HepG2 (cell line): ENCODE measurements around the gene CDC42EP4. TPM values are rescaled to one million over a fixed set of nuclear protein-coding genes. Genes with fewer than 3 reads are reported as not detected.

Experiments used
- AGO2 ChIP-seq: fragments of 200-400 bp; formaldehyde crosslinking; optimal IDR thresholded peaks from 2 replicates; pipeline ENCODE3; 2017; ENCODE audit warnings: mild to moderate bottlenecking, low read depth, low read length, moderate library complexity
- DMAP1 ChIP-seq: IDR thresholded peaks from 2 replicates; pipeline ENCODE4 v1.6.1; 2016
- DPF2 ChIP-seq: sonication (generic); formaldehyde crosslinking; IDR thresholded peaks from 2 replicates; pipeline ENCODE4 v1.4.0; 2020; ENCODE audit warnings: mild to moderate bottlenecking, low read depth, missing genetic modification reagents, borderline replicate concordance
- EP300 ChIP-seq, 3 experiments: sonication (generic) in 1 of 3; formaldehyde crosslinking in 1 of 3; IDR thresholded peaks; 2 replicates each; pipeline versions ENCODE4 v1.5.1 to v1.6.1; 2011 to 2020; ENCODE audit warnings: low read depth in 2 of 3, low read length in 2 of 3, borderline replicate concordance in 1 of 3, improper control_type of control experiment in 1 of 3, mild to moderate bottlenecking in 1 of 3, missing genetic modification reagents in 1 of 3, moderate library complexity in 1 of 3
- ETV6 ChIP-seq: sonication (generic); formaldehyde crosslinking; conservative IDR thresholded peaks from 2 replicates; pipeline ENCODE4 v1.4.0; 2020; ENCODE audit warnings: missing genetic modification reagents
- FOXM1 ChIP-seq: sonication (generic); formaldehyde crosslinking; IDR thresholded peaks from 2 replicates; pipeline ENCODE4 v1.5.0; 2020; ENCODE audit warnings: missing genetic modification reagents
- HNRNPL ChIP-seq: fragments of 200-400 bp; formaldehyde crosslinking; IDR thresholded peaks from 2 replicates; pipeline ENCODE4 v1.6.1; 2017; ENCODE audit warnings: mild to moderate bottlenecking, low read depth, low read length
- PCBP2 ChIP-seq: fragments of 200-400 bp; formaldehyde crosslinking; optimal IDR thresholded peaks from 2 replicates; pipeline ENCODE3; 2018; ENCODE audit warnings: low read length, low read depth; ENCODE audit not compliant: poor library complexity, severe bottlenecking
- PLRG1 ChIP-seq: fragments of 450-650 bp; conservative IDR thresholded peaks from 2 replicates; pipeline ENCODE4 v1.6.1; 2016
- RARG ChIP-seq: sonication (generic); formaldehyde crosslinking; IDR thresholded peaks from 2 replicates; pipeline ENCODE4 v1.4.0; 2020; ENCODE audit warnings: low read depth, mild to moderate bottlenecking, missing genetic modification reagents
- RFXANK ChIP-seq: IDR thresholded peaks from 2 replicates; pipeline ENCODE4 v1.6.1; 2016
- SP140L ChIP-seq: sonication (generic); formaldehyde crosslinking; IDR thresholded peaks from 2 replicates; pipeline ENCODE4 v1.4.0; 2020; ENCODE audit warnings: missing genetic modification reagents, borderline replicate concordance
- TARDBP ChIP-seq: sonication (generic); formaldehyde crosslinking; IDR thresholded peaks from 2 replicates; pipeline ENCODE4 v1.8.0; 2022; ENCODE audit warnings: mild to moderate bottlenecking, missing genetic modification reagents
- WIZ ChIP-seq: sonication (generic); formaldehyde crosslinking; IDR thresholded peaks from 2 replicates; pipeline ENCODE4 v1.5.1; 2020; ENCODE audit warnings: mild to moderate bottlenecking, missing genetic modification reagents
- ZNF567 ChIP-seq: sonication (generic); formaldehyde crosslinking; IDR thresholded peaks from 2 replicates; pipeline ENCODE4 v1.8.1; 2023; ENCODE audit warnings: mild to moderate bottlenecking, missing genetic modification reagents, borderline replicate concordance
- ZNF724P ChIP-seq: sonication (generic); formaldehyde crosslinking; IDR thresholded peaks from 2 replicates; pipeline ENCODE4 v1.8.0; 2022; ENCODE audit warnings: missing genetic modification reagents, borderline replicate concordance
- ZNF777 ChIP-seq: sonication (generic); formaldehyde crosslinking; IDR thresholded peaks from 2 replicates; pipeline ENCODE4 v1.4.0; 2020; ENCODE audit warnings: missing genetic modification reagents
- polyA plus RNA-seq, 8 experiments: library from polyadenylated mRNA; depleted of rRNA in 3 of 8; stranded (reverse) in 7 of 8; unstranded in 1 of 8; fragments of >200 nt; fragmentation: Illumina TruSeq in 4 of 8; extraction: Trizol in 4 of 8; gene quantifications; 2 replicates each; pipeline versions ENCODE4 v1.2.1 to v1.2.3, GENCODE V29; 2011 to 2016; ENCODE audit warnings: low read depth in 4 of 8, missing spikeins in 1 of 8, mixed read lengths in 1 of 8; ENCODE audit not compliant: insufficient read depth in 1 of 8
- total RNA-seq, 5 experiments: library from RNA; depleted of rRNA; stranded (reverse); fragments of >200 nt; fragmentation: Illumina TruSeq; extraction: Trizol; gene quantifications; 2 replicates each; pipeline ENCODE4 v1.2.3, GENCODE V29; 2016; ENCODE audit warnings: low read depth in 1 of 5
- TF ChIP-seq, protein P1 (sequence below): sonication (generic); formaldehyde crosslinking; IDR thresholded peaks from 2 replicates; pipeline ENCODE4 v1.5.0; 2020; ENCODE audit warnings: missing genetic modification reagents, mild to moderate bottlenecking, borderline replicate concordance
- TF ChIP-seq, protein P2 (sequence below): sonication (generic); formaldehyde crosslinking; IDR thresholded peaks from 2 replicates; pipeline ENCODE4 v1.5.1; 2020; ENCODE audit warnings: mild to moderate bottlenecking, missing genetic modification reagents, moderate library complexity
- TF ChIP-seq, protein P3 (sequence below): sonication (generic); formaldehyde crosslinking; IDR thresholded peaks from 2 replicates; pipeline ENCODE4 v1.4.0; 2020; ENCODE audit warnings: missing genetic modification reagents, low read depth, mild to moderate bottlenecking, borderline replicate concordance
- TF ChIP-seq, protein P4 (sequence below): sonication (generic); formaldehyde crosslinking; IDR thresholded peaks from 2 replicates; pipeline ENCODE4 v1.4.0; 2020; ENCODE audit warnings: missing genetic modification reagents, mild to moderate bottlenecking, borderline replicate concordance

CDC42EP4 gene
- total and polyA plus RNA-seq, 2 of the 13 experiments (the other 11 are each of a cell fraction or from before 2014, with no cell fraction given): 19.0 to 54.0 TPM

DNA sequence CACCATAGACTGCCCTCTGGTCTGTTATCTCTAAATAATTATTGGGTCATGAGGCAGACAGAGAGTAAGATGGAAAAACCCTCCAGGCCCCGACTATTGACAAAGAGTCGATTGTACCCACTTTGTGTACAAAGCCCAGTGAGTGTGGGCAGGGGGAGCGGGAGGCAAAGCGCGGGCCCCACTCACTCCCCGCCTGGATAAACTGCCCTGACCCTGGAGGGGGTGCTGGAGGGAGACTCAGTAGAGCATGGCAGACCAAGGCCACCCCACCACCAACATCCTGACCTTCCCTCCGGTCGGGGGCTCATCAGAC is 38.9 kb downstream of the CDC42EP4 start (continued):
- TF ChIP-seq PCBP2: no peak
- TF ChIP-seq EP300 (IDR thresholded peaks at IDR 0.05; ENCODE audit: low read depth in 2 of 2, low read length in 2 of 2): peak; percentile 76 to 96; a peak in 2 of 4 replicates
- peak; percentile 81 for TF ChIP-seq EP300 (CRISPR knock-in tag; IDR thresholded peaks at IDR 0.05; ENCODE audit: borderline replicate concordance)
- TF ChIP-seq RARG: 0 out of 2 replicates have a peak, but pooled peaks have one; percentile 40
- no peak for TF ChIP-seq RFXANK
- peak; percentile 64; the same call in 1 of the 2 replicates for TF ChIP-seq ZNF724P (CRISPR knock-in tag)
- TF ChIP-seq ETV6: no peak
- no peak for TF ChIP-seq PLRG1
- no peak for TF ChIP-seq FOXM1 (CRISPR knock-in tag)
- TF ChIP-seq TARDBP (CRISPR knock-in tag): peak; percentile 89
- TF ChIP-seq ZNF777 (CRISPR knock-in tag): 0 out of 2 replicates have a peak, but pooled peaks have one; percentile 34
- TF ChIP-seq HNRNPL: peak; percentile 99
- TF ChIP-seq, protein P1, sequence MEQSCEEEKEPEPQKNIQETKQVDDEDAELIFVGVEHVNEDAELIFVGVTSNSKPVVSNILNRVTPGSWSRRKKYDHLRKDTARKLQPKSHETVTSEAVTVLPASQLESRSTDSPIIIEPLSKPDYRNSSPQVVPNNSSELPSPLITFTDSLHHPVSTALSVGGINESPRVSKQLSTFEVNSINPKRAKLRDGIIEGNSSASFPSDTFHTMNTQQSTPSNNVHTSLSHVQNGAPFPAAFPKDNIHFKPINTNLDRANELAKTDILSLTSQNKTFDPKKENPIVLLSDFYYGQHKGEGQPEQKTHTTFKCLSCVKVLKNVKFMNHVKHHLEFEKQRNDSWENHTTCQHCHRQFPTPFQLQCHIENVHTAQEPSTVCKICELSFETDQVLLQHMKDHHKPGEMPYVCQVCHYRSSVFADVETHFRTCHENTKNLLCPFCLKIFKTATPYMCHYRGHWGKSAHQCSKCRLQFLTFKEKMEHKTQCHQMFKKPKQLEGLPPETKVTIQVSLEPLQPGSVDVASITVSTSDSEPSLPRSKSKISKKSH (CRISPR knock-in tag): peak; percentile 72; the same call in 1 of the 2 replicates
- TF ChIP-seq DPF2 (CRISPR knock-in tag): peak; percentile 90
- no peak for TF ChIP-seq ZNF567 (CRISPR knock-in tag)
- TF ChIP-seq, protein P2, sequence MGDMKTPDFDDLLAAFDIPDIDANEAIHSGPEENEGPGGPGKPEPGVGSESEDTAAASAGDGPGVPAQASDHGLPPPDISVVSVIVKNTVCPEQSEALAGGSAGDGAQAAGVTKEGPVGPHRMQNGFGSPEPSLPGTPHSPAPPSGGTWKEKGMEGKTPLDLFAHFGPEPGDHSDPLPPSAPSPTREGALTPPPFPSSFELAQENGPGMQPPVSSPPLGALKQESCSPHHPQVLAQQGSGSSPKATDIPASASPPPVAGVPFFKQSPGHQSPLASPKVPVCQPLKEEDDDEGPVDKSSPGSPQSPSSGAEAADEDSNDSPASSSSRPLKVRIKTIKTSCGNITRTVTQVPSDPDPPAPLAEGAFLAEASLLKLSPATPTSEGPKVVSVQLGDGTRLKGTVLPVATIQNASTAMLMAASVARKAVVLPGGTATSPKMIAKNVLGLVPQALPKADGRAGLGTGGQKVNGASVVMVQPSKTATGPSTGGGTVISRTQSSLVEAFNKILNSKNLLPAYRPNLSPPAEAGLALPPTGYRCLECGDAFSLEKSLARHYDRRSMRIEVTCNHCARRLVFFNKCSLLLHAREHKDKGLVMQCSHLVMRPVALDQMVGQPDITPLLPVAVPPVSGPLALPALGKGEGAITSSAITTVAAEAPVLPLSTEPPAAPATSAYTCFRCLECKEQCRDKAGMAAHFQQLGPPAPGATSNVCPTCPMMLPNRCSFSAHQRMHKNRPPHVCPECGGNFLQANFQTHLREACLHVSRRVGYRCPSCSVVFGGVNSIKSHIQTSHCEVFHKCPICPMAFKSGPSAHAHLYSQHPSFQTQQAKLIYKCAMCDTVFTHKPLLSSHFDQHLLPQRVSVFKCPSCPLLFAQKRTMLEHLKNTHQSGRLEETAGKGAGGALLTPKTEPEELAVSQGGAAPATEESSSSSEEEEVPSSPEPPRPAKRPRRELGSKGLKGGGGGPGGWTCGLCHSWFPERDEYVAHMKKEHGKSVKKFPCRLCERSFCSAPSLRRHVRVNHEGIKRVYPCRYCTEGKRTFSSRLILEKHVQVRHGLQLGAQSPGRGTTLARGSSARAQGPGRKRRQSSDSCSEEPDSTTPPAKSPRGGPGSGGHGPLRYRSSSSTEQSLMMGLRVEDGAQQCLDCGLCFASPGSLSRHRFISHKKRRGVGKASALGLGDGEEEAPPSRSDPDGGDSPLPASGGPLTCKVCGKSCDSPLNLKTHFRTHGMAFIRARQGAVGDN (CRISPR knock-in tag): peak; percentile 90
- no peak for TF ChIP-seq WIZ (CRISPR knock-in tag)
- TF ChIP-seq, protein P3, sequence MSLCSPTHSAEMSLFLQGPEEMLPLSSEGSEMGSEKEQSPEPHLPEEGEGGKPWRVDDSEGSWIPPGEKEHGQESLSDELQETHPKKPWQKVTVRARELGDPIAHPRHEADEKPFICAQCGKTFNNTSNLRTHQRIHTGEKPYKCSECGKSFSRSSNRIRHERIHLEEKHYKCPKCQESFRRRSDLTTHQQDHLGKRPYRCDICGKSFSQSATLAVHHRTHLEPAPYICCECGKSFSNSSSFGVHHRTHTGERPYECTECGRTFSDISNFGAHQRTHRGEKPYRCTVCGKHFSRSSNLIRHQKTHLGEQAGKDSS (CRISPR knock-in tag): peak; percentile 51; the same call in 1 of the 2 replicates
- TF ChIP-seq SP140L (CRISPR knock-in tag): peak; percentile 35; the same call in 1 of the 2 replicates
- TF ChIP-seq DMAP1 (CRISPR knock-in tag): peak; percentile 58; the same call in 1 of the 2 replicates
- no peak for TF ChIP-seq AGO2
- TF ChIP-seq, protein P4, sequence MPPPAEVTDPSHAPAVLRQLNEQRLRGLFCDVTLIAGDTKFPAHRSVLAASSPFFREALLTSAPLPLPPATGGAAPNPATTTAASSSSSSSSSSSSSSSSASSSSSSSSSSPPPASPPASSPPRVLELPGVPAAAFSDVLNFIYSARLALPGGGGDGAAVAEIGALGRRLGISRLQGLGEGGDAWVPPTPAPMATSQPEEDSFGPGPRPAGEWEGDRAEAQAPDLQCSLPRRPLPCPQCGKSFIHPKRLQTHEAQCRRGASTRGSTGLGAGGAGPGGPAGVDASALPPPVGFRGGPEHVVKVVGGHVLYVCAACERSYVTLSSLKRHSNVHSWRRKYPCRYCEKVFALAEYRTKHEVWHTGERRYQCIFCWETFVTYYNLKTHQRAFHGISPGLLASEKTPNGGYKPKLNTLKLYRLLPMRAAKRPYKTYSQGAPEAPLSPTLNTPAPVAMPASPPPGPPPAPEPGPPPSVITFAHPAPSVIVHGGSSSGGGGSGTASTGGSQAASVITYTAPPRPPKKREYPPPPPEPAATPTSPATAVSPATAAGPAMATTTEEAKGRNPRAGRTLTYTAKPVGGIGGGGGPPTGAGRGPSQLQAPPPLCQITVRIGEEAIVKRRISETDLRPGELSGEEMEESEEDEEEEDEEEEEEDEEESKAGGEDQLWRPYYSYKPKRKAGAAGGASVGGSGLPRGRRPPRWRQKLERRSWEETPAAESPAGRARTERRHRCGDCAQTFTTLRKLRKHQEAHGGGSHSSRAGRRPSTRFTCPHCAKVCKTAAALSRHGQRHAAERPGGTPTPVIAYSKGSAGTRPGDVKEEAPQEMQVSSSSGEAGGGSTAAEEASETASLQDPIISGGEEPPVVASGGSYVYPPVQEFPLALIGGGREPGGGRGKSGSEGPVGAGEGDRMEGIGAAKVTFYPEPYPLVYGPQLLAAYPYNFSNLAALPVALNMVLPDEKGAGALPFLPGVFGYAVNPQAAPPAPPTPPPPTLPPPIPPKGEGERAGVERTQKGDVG: peak; percentile 72; the same call in 1 of the 2 replicates
